MM.1S (cell line): ENCODE data around the gene KCNIP3.

ENCODE experiments used
- DNase-seq: peaks from one replicate; pipeline ENCODE4 v3.0.0-alpha.2; 2015
- H2AFZ ChIP-seq: fragments of 300-600 bp; sonication (generic); 2 replicates; pipeline ENCODE4 v1.6.0; 2016; ENCODE audit warnings: antibody characterized with exemption, low read length
- H3F3A ChIP-seq: fragments of 300-600 bp; sonication (generic); 2 replicates; pipeline ENCODE4 v1.6.1; 2016; ENCODE audit warnings: mild to moderate bottlenecking, antibody characterized with exemption, low read length, moderate library complexity, mixed read lengths; ENCODE audit not compliant: insufficient read depth
- H3K27ac ChIP-seq: fragments of 300-600 bp; sonication (generic); 2 replicates; pipeline ENCODE4 v1.5.1; 2016; ENCODE audit warnings: mild to moderate bottlenecking, low read length
- H3K27me3 ChIP-seq: fragments of 300-600 bp; sonication (generic); replicated peaks from 2 replicates; pipeline ENCODE4 v1.6.0; 2016; ENCODE audit warnings: low read length; ENCODE audit not compliant: insufficient read depth
- H3K36me3 ChIP-seq: fragments of 300-600 bp; sonication (generic); replicated peaks from 2 replicates; pipeline ENCODE4 v1.6.1; 2016; ENCODE audit warnings: mild to moderate bottlenecking, low read length, mixed read lengths; ENCODE audit not compliant: insufficient read depth
- H3K4me1 ChIP-seq: fragments of 300-600 bp; sonication (generic); 2 replicates; pipeline ENCODE4 v1.6.1; 2016; ENCODE audit warnings: low read length, mixed read lengths
- H3K4me2 ChIP-seq: fragments of 300-600 bp; sonication (generic); 2 replicates; pipeline ENCODE4 v1.6.0; 2016; ENCODE audit warnings: low read depth, low read length
- H3K4me3 ChIP-seq: fragments of 300-600 bp; sonication (generic); 2 replicates; pipeline ENCODE4 v1.5.1; 2016; ENCODE audit warnings: low read length, mixed read lengths
- H3K79me2 ChIP-seq: fragments of 300-600 bp; sonication (generic); 2 replicates; pipeline ENCODE4 v1.6.1; 2016; ENCODE audit warnings: mixed run types, low read length, mixed read lengths
- H3K9ac ChIP-seq: fragments of 300-600 bp; sonication (generic); 2 replicates; pipeline ENCODE4 v1.6.1; 2016; ENCODE audit warnings: low read length, mixed read lengths
- H3K9me2 ChIP-seq: fragments of 300-600 bp; sonication (generic); replicated peaks from 2 replicates; pipeline ENCODE4 v1.6.1; 2016; ENCODE audit warnings: mild to moderate bottlenecking, low read length, mixed read lengths; ENCODE audit not compliant: insufficient read depth
- H3K9me3 ChIP-seq: fragments of 300-600 bp; sonication (generic); replicated peaks from 2 replicates; pipeline ENCODE4 v1.6.1; 2016; ENCODE audit warnings: mild to moderate bottlenecking, low read length, mixed read lengths; ENCODE audit not compliant: insufficient read depth
- H4K20me1 ChIP-seq: fragments of 300-600 bp; sonication (generic); 2 replicates; pipeline ENCODE4 v1.6.1; 2016; ENCODE audit warnings: mild to moderate bottlenecking, low read length, moderate library complexity, mixed read lengths; ENCODE audit not compliant: insufficient read depth
- EZH2 ChIP-seq: fragments of 300-600 bp; sonication (generic); optimal IDR thresholded peaks from 2 replicates; pipeline ENCODE3; 2017; ENCODE audit warnings: low read depth, mild to moderate bottlenecking, antibody characterized with exemption, low read length, mixed read lengths
- EZH2phosphoT487 ChIP-seq: fragments of 300-600 bp; sonication (generic); IDR thresholded peaks from 2 replicates; pipeline ENCODE4 v1.6.1; 2018; ENCODE audit warnings: antibody characterized with exemption, low read length
- TF ChIP-seq, protein P1 (sequence below): fragments of 300-600 bp; sonication (generic); IDR thresholded peaks from 2 replicates; pipeline ENCODE4 v1.5.1; 2016; ENCODE audit warnings: antibody characterized with exemption, low read length, mixed read lengths

The KCNIP3 gene

DNA sequence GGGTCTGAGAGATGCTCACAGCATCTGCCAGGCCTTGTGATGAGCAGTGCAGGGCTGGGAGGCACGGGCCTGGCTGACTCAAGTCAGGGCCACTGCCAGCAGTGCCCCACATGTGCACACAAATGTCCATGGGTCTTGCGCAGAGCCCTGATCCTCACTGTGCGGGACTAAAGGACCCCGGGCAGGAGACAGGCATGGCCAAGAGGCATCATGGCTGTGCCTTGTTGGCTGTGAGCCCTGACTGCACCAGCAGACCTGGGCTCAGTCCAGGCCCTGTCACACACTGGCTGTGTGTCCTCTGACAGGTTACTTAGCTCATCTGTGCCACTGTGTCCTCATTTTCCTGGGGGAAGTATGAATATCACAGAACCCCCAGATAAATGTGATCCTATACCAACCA, 4.0 kb downstream of the KCNIP3 start:
- no peak overlapping the region for H3K4me3 ChIP-seq
- TF ChIP-seq, protein P1, sequence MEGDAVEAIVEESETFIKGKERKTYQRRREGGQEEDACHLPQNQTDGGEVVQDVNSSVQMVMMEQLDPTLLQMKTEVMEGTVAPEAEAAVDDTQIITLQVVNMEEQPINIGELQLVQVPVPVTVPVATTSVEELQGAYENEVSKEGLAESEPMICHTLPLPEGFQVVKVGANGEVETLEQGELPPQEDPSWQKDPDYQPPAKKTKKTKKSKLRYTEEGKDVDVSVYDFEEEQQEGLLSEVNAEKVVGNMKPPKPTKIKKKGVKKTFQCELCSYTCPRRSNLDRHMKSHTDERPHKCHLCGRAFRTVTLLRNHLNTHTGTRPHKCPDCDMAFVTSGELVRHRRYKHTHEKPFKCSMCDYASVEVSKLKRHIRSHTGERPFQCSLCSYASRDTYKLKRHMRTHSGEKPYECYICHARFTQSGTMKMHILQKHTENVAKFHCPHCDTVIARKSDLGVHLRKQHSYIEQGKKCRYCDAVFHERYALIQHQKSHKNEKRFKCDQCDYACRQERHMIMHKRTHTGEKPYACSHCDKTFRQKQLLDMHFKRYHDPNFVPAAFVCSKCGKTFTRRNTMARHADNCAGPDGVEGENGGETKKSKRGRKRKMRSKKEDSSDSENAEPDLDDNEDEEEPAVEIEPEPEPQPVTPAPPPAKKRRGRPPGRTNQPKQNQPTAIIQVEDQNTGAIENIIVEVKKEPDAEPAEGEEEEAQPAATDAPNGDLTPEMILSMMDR, result no peak
- TF ChIP-seq EZH2, result no peak
- no peak for TF ChIP-seq EZH2phosphoT487
- no peak overlapping the region for H3K27ac ChIP-seq
- H3K9ac ChIP-seq, result no peak overlapping the region
- no peaks in the 10 kb centered on the region for H3K9me2 ChIP-seq
- H3K4me2 ChIP-seq, result no peak overlapping the region
- H2AFZ ChIP-seq, result no peak overlapping the region
- H4K20me1 ChIP-seq, result no peaks in the 10 kb centered on the region
- H3K79me2 ChIP-seq, result no peaks in the 10 kb centered on the region
- no peaks in the 10 kb centered on the region; the same call in 1 of the 2 replicates for H3K27me3 ChIP-seq
- H3F3A ChIP-seq, result no peaks in the 10 kb centered on the region
- H3K36me3 ChIP-seq, result no peaks in the 10 kb centered on the region
- no peak for DNase-seq
- H3K9me3 ChIP-seq, result no peaks in the 10 kb centered on the region
- H3K4me1 ChIP-seq, result no peaks in the 10 kb centered on the region

GRCh38 chr2:95301876-95302641, 4.9 kb downstream of the KCNIP3 start:
- Histone ChIP-seq H3K9me3 (no peaks in the 10 kb centered on the region), H3K27me3 (no peaks in the 10 kb centered on the region; the same call in 1 of the 2 replicates), H3F3A (no peaks in the 10 kb centered on the region), H3K27ac (no peak overlapping the region), H4K20me1 (no peaks in the 10 kb centered on the region), H2AFZ (no peak overlapping the region), H3K4me2 (no peak overlapping the region), H3K9me2 (no peaks in the 10 kb centered on the region), H3K36me3 (no peaks in the 10 kb centered on the region), H3K9ac (no peak overlapping the region), H3K4me1 (no peaks in the 10 kb centered on the region), H3K4me3 (no peak overlapping the region), H3K79me2 (no peaks in the 10 kb centered on the region)
- no peak for DNase-seq
- TF ChIP-seq EZH2phosphoT487 (no peak), EZH2 (no peak)
- TF ChIP-seq, protein P1, result no peak

- Histone ChIP-seq H4K20me1 (no peaks in the 10 kb centered on the region), H3K4me1 (no peaks in the 10 kb centered on the region), H3K9me3 (no peaks in the 10 kb centered on the region), H3K27ac (no peak overlapping the region), H3F3A (no peaks in the 10 kb centered on the region), H3K79me2 (no peaks in the 10 kb centered on the region), H3K9me2 (no peaks in the 10 kb centered on the region), H3K4me2 (no peak overlapping the region), H3K9ac (no peak overlapping the region), H3K27me3 (no peaks in the 10 kb centered on the region; the same call in 1 of the 2 replicates), H3K36me3 (no peaks in the 10 kb centered on the region), H2AFZ (no peak overlapping the region), H3K4me3 (no peak overlapping the region)
- TF ChIP-seq EZH2phosphoT487 (no peak), EZH2 (no peak)
- TF ChIP-seq, protein P1, result no peak
- no peak for DNase-seq
Observed at GRCh38 chr2:95303191-95303919, 6.2 kb downstream of the KCNIP3 start.
